HCT116 (cell line): ENCODE measurements around the gene KCTD18. TPM values are rescaled to one million over a fixed set of nuclear protein-coding genes. Genes with fewer than 3 reads are reported as not detected.

ENCODE experiments used
- ATAC-seq: fragments of 200-7000 bp; cut with Tn5 transposase; 2 replicates; pipeline ENCODE4 v1.9.1; 2020; ENCODE audit warnings: mild to moderate bottlenecking, moderate library complexity
- BruUV-seq: library from RNA; stranded (reverse); fragments of 400-500 nt; replicated peaks from 2 replicates; lab custom pipeline; 2021; lab: Mats Ljungman, UMichigan
- CTCF ChIA-PET: fragments of 300-600 bp; sonication (Branson Sonifier 250); formaldehyde crosslinking; loops from one replicate; lab custom pipeline; 2021; ENCODE audit warnings: antibody characterized with exemption; lab: Charles Lee
- POLR2A ChIA-PET: fragments of 300-600, 350-600 bp; sonication (Branson Sonifier 250); formaldehyde crosslinking; loops from one replicate; lab custom pipeline; 2021; ENCODE audit warnings: antibody characterized with exemption; lab: Charles Lee
- RAD21 ChIA-PET, 2 experiments: fragments of 300-600 bp; sonication (Branson Sonifier 250); formaldehyde crosslinking; loops; one replicate each; lab custom pipeline; 2023; ENCODE audit warnings: low total read pairs in 2 of 2; ENCODE audit not compliant: uncharacterized antibody in 2 of 2, unreplicated experiment in 2 of 2, low non-redundant PET in 1 of 2; lab: Charles Lee
- DNase-seq: peaks from one replicate; pipeline ENCODE4 v3.0.0-alpha.2; 2010; ENCODE audit warnings: low read depth, low spot score
- H2AFZ ChIP-seq: fragments of 200-600 bp; shearing (Covaris generic), sonication (generic); 2 replicates; pipeline ENCODE4 v1.6.1; 2017; ENCODE audit warnings: low read depth, mixed run types, mixed read lengths, antibody characterized with exemption, low read length; ENCODE audit not compliant: poor library complexity, severe bottlenecking
- H3K27ac ChIP-seq: 2 replicates; pipeline ENCODE4 v1.5.1; 2012; ENCODE audit warnings: low read depth, low read length
- H3K27me3 ChIP-seq: fragments of 200-600 bp; sonication (generic); 2 replicates; pipeline ENCODE4 v1.6.1; 2016; ENCODE audit warnings: mixed run types, low read length, mixed read lengths; ENCODE audit not compliant: insufficient read depth
- H3K36me3 ChIP-seq, 2 experiments: fragments of 200-500 bp in 1 of 2; fragments of 200-600 bp in 1 of 2; sonication (Bioruptor generic) in 1 of 2; sonication (generic) in 1 of 2; 2 replicates each; pipeline versions ENCODE4 v1.5.1 to v1.6.1; 2014 to 2016; ENCODE audit warnings: low read length in 2 of 2, inconsistent platforms in 1 of 2, mixed read lengths in 1 of 2, mixed run types in 1 of 2; ENCODE audit not compliant: insufficient read depth in 2 of 2, control insufficient read depth in 1 of 2
- H3K4me1 ChIP-seq, 2 experiments: fragments of 200-600 bp in 1 of 2; sonication (generic) in 1 of 2; 2 replicates each; pipeline versions ENCODE4 v1.5.1 to v1.6.1; 2012 to 2017; ENCODE audit warnings: low read length in 2 of 2, inconsistent platforms in 1 of 2, mild to moderate bottlenecking in 1 of 2, mixed read lengths in 1 of 2, mixed run types in 1 of 2, moderate library complexity in 1 of 2; ENCODE audit not compliant: insufficient read depth in 2 of 2, control insufficient read depth in 1 of 2
- H3K4me2 ChIP-seq: fragments of 200-600 bp; sonication (generic); 2 replicates; pipeline ENCODE4 v1.6.1; 2017; ENCODE audit warnings: mixed run types, low read length, mixed read lengths
- H3K4me3 ChIP-seq, 2 experiments: fragments of 200-600 bp in 1 of 2; sonication (generic) in 1 of 2; replicated peaks in 1 of 2; 2 replicates each; pipeline ENCODE4 v1.5.1; 2011 to 2016; ENCODE audit warnings: low read length in 2 of 2, control low read depth in 1 of 2, low read depth in 1 of 2, mild to moderate bottlenecking in 1 of 2, mixed read lengths in 1 of 2, mixed run types in 1 of 2
- H3K79me2 ChIP-seq: fragments of 200-600 bp; sonication (generic); 2 replicates; pipeline ENCODE4 v1.6.1; 2017; ENCODE audit warnings: mild to moderate bottlenecking, mixed run types, low read length, moderate library complexity, mixed read lengths; ENCODE audit not compliant: insufficient read depth
- H3K9ac ChIP-seq: fragments of 200-600 bp; sonication (generic); 2 replicates; pipeline ENCODE4 v1.6.1; 2016; ENCODE audit warnings: low read length, mixed read lengths
- H3K9me2 ChIP-seq: fragments of 200-600 bp; sonication (generic), shearing (Covaris generic); 2 replicates; pipeline ENCODE4 v1.6.1; 2017; ENCODE audit warnings: mixed run types, mild to moderate bottlenecking, moderate library complexity; ENCODE audit not compliant: insufficient read depth
- H3K9me3 ChIP-seq, 2 experiments: fragments of 200-500 bp in 1 of 2; fragments of 200-600 bp in 1 of 2; sonication (Bioruptor generic) in 1 of 2; sonication (generic) in 1 of 2; 2 replicates each; pipeline ENCODE4 v1.6.1; 2014 to 2017; ENCODE audit warnings: low read length in 2 of 2, mixed read lengths in 2 of 2, inconsistent platforms in 1 of 2, low read depth in 1 of 2, mild to moderate bottlenecking in 1 of 2, mixed run types in 1 of 2, moderate library complexity in 1 of 2; ENCODE audit not compliant: control insufficient read depth in 1 of 2, insufficient read depth in 1 of 2
- H4K20me1 ChIP-seq: fragments of 200-600 bp; sonication (generic), shearing (Covaris generic); 2 replicates; pipeline ENCODE4 v1.6.1; 2017; ENCODE audit warnings: mixed run types, mild to moderate bottlenecking, moderate library complexity; ENCODE audit not compliant: insufficient read depth
- CTCF ChIP-seq, 3 experiments: fragments of 200-600 bp in 1 of 3; sonication (generic) in 1 of 3; IDR thresholded peaks in 2 of 3; conservative IDR thresholded peaks in 1 of 3; 2 replicates each; pipeline ENCODE4 v1.5.1; 2012 to 2017; ENCODE audit warnings: low read depth in 2 of 3, low read length in 2 of 3, antibody characterized with exemption in 1 of 3, borderline replicate concordance in 1 of 3, control low read depth in 1 of 3, mild to moderate bottlenecking in 1 of 3, mixed read lengths in 1 of 3, mixed run types in 1 of 3, moderate library complexity in 1 of 3; ENCODE audit not compliant: insufficient read depth in 1 of 3
- ELF1 ChIP-seq: IDR thresholded peaks from 2 replicates; pipeline ENCODE4 v1.6.1; 2012; ENCODE audit warnings: low read depth, borderline replicate concordance
- EZH2 ChIP-seq: fragments of 200-600 bp; sonication (generic); IDR thresholded peaks from 2 replicates; pipeline ENCODE4 v1.6.1; 2017; ENCODE audit warnings: antibody characterized with exemption, mixed run types
- EZH2phosphoT487 ChIP-seq: fragments of 200-600 bp; IDR thresholded peaks from 2 replicates; pipeline ENCODE4 v1.6.1; 2018; ENCODE audit warnings: antibody characterized with exemption, borderline replicate concordance
- FOSL1 ChIP-seq: IDR thresholded peaks from 2 replicates; pipeline ENCODE4 v1.6.1; 2012; ENCODE audit warnings: low read depth
- JUND ChIP-seq: IDR thresholded peaks from 2 replicates; pipeline ENCODE4 v1.6.1; 2012
- POLR2A ChIP-seq: IDR thresholded peaks from 2 replicates; pipeline ENCODE4 v1.7.0; 2011; ENCODE audit warnings: borderline replicate concordance; ENCODE audit not compliant: insufficient read depth, insufficient read length; ENCODE audit errors: extremely low read depth
- POLR2AphosphoS5 ChIP-seq: IDR thresholded peaks from 2 replicates; pipeline ENCODE4 v1.6.1; 2011; ENCODE audit warnings: mild to moderate bottlenecking, low read depth, low read length, moderate library complexity
- RAD21 ChIP-seq: IDR thresholded peaks from 2 replicates; pipeline ENCODE4 v1.6.1; 2012; ENCODE audit warnings: low read depth, mild to moderate bottlenecking
- SIN3A ChIP-seq: IDR thresholded peaks from 2 replicates; pipeline ENCODE4 v1.6.1; 2012; ENCODE audit warnings: low read depth
- SP1 ChIP-seq: IDR thresholded peaks from 2 replicates; pipeline ENCODE4 v1.6.1; 2012; ENCODE audit warnings: low read depth
- SRF ChIP-seq: IDR thresholded peaks from 2 replicates; pipeline ENCODE4 v1.6.1; 2012; ENCODE audit warnings: low read depth
- TCF7L2 ChIP-seq: IDR thresholded peaks from 2 replicates; pipeline ENCODE4 v1.7.0; 2011; ENCODE audit warnings: borderline replicate concordance, inconsistent platforms; ENCODE audit not compliant: insufficient read depth, insufficient read length; ENCODE audit errors: extremely low read depth
- YY1 ChIP-seq: IDR thresholded peaks from 2 replicates; pipeline ENCODE4 v1.6.1; 2011; ENCODE audit warnings: low read length, low read depth, moderate library complexity, mild to moderate bottlenecking; ENCODE audit not compliant: insufficient replicate concordance; ENCODE audit errors: extremely low read depth
- ZFX ChIP-seq: fragments of 450-650 bp; IDR thresholded peaks from 2 replicates; pipeline ENCODE4 v1.6.1; 2017
- intact Hi-C: fragments of 100-400 bp; cut with micrococcal nuclease; formaldehyde crosslinking; loops from 2 replicates; pipeline ENCODE4 v1.10.0; 2022
- total RNA-seq: library from RNA; stranded (reverse); gene quantifications from one replicate; pipeline ENCODE4 v1.2.1, GENCODE V29; 2021; ENCODE audit not compliant: unreplicated experiment
- TF ChIP-seq, protein P1 (sequence below): IDR thresholded peaks from 2 replicates; pipeline ENCODE4 v1.6.1; 2011; ENCODE audit warnings: mild to moderate bottlenecking, low read length, moderate library complexity; ENCODE audit not compliant: insufficient replicate concordance; ENCODE audit errors: extremely low read depth

KCTD18 gene
- total RNA-seq, 1 experiment from 2014 or later: 12.8 TPM

GRCh38 chr2:200439981-200440380 is 69.9 kb downstream of the KCTD18 start:
- CTCF ChIA-PET: no interaction called here
- H3K27ac ChIP-seq: no peak overlapping the region
- TF ChIP-seq POLR2AphosphoS5 (no peak), FOSL1 (no peak), YY1 (no peak), ELF1 (no peak), EZH2 (no peak), CTCF (IDR thresholded peaks at IDR 0.05 in 2 of 3, conservative IDR thresholded peaks at IDR 0.05 in 1 of 3; ENCODE audit: borderline replicate concordance in 1 of 3, insufficient read depth in 1 of 3, low read depth in 2 of 3, low read length in 2 of 3) (no peak), SIN3A (no peak), JUND (no peak), SRF (no peak), ZFX (no peak), TCF7L2 (no peak), RAD21 (no peak), SP1 (no peak), POLR2A (no peak), EZH2phosphoT487 (no peak)
- TF ChIP-seq, protein P1, sequence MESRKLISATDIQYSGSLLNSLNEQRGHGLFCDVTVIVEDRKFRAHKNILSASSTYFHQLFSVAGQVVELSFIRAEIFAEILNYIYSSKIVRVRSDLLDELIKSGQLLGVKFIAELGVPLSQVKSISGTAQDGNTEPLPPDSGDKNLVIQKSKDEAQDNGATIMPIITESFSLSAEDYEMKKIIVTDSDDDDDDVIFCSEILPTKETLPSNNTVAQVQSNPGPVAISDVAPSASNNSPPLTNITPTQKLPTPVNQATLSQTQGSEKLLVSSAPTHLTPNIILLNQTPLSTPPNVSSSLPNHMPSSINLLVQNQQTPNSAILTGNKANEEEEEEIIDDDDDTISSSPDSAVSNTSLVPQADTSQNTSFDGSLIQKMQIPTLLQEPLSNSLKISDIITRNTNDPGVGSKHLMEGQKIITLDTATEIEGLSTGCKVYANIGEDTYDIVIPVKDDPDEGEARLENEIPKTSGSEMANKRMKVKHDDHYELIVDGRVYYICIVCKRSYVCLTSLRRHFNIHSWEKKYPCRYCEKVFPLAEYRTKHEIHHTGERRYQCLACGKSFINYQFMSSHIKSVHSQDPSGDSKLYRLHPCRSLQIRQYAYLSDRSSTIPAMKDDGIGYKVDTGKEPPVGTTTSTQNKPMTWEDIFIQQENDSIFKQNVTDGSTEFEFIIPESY: no peak
- TF ChIP-seq, all 23 proteins: peak for 0
- Histone ChIP-seq H2AFZ (no peak overlapping the region), H4K20me1 (no peaks in the 10 kb centered on the region), H3K36me3 (peaks cover 0 to 20% of the 10 kb centered on the region in 2 experiments; a peak in 2 of 4 replicates), H3K9me2 (no peaks in the 10 kb centered on the region), H3K4me3 (no peak overlapping the region), H3K9me3 (no peaks in the 10 kb centered on the region), H3K79me2 (no peaks in the 10 kb centered on the region), H3K4me2 (no peak overlapping the region), H3K27me3 (no peaks in the 10 kb centered on the region), H3K9ac (no peak overlapping the region), H3K4me1 (no peaks in the 10 kb centered on the region)
- ATAC-seq: no peak
- POLR2A ChIA-PET: no interaction called here
- intact Hi-C loops: no loop called here
- DNase-seq: no peak
- no TSS peak for BruUV-seq
- RAD21 ChIA-PET: no interaction called here

Other genes starting within 250 kb of the KCTD18 start
- 87.1 TPM for gene SPATS2L, start 203.4 kb downstream of the KCTD18 start, total RNA-seq
- 25.4 TPM for gene SGO2, start 16.1 kb upstream of the KCTD18 start, total RNA-seq
- 0.71 TPM for gene AOX1, start 75.9 kb upstream of the KCTD18 start, total RNA-seq